22Rv1 (cell line): ENCODE measurements around the gene DGCR2.

Experiments used
- H3K27ac ChIP-seq: fragments of 450-650 bp; 2 replicates; pipeline ENCODE4 v1.5.1; 2017
- ZFX ChIP-seq: fragments of 450-650 bp; IDR thresholded peaks from 2 replicates; pipeline ENCODE4 v1.6.1; 2017; ENCODE audit warnings: antibody characterized with exemption, borderline replicate concordance
- TF ChIP-seq, protein P1 (sequence below): fragments of 450-650 bp; IDR thresholded peaks from 2 replicates; pipeline ENCODE4 v1.5.1; 2017; ENCODE audit warnings: mild to moderate bottlenecking

DGCR2 gene

GRCh38 chr22:19110646-19111045 is 11.6 kb downstream of the DGCR2 start:
- no peak for TF ChIP-seq ZFX
- TF ChIP-seq, protein P1, sequence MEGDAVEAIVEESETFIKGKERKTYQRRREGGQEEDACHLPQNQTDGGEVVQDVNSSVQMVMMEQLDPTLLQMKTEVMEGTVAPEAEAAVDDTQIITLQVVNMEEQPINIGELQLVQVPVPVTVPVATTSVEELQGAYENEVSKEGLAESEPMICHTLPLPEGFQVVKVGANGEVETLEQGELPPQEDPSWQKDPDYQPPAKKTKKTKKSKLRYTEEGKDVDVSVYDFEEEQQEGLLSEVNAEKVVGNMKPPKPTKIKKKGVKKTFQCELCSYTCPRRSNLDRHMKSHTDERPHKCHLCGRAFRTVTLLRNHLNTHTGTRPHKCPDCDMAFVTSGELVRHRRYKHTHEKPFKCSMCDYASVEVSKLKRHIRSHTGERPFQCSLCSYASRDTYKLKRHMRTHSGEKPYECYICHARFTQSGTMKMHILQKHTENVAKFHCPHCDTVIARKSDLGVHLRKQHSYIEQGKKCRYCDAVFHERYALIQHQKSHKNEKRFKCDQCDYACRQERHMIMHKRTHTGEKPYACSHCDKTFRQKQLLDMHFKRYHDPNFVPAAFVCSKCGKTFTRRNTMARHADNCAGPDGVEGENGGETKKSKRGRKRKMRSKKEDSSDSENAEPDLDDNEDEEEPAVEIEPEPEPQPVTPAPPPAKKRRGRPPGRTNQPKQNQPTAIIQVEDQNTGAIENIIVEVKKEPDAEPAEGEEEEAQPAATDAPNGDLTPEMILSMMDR: no peak
- H3K27ac ChIP-seq: no peak overlapping the region

GRCh38 chr22:19110064-19110458 is 12.2 kb downstream of the DGCR2 start:
- no peak overlapping the region for H3K27ac ChIP-seq
- no peak for TF ChIP-seq ZFX
- TF ChIP-seq, protein P1: no peak

- no peak overlapping the region for H3K27ac ChIP-seq
- no peak for TF ChIP-seq ZFX
- TF ChIP-seq, protein P1: no peak
Measured at GRCh38 chr22:19109198-19110063, 12.8 kb downstream of the DGCR2 start.

DNA sequence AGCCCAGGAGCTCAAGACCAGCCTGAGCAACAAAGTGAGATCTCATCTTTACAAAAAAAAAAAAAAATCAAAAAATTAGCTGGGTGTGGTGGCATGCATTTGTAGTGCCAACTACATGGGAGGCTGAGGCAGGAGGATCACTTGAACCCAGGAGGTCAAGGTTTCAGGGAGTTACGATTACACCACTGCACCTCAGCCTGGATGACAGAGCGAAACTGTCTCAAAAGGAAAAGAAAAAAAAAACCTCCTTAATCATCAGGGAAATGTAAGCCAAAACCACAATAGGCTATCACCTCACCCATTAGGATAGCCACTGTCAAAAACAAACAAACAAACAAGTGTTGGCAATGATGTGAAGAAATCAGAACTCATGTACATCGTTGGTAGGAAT is 13.4 kb downstream of the DGCR2 start:
- no peak overlapping the region for H3K27ac ChIP-seq

GRCh38 chr22:19107730-19108074 is 14.5 kb downstream of the DGCR2 start:
- H3K27ac ChIP-seq: no peak overlapping the region
- TF ChIP-seq, protein P1: no peak
- TF ChIP-seq ZFX: no peak

More for the DNA sequence above, 13.4 kb downstream of the DGCR2 start:
- TF ChIP-seq, protein P1: no peak
- no peak for TF ChIP-seq ZFX

- TF ChIP-seq, protein P1: no peak
- no peak for TF ChIP-seq ZFX
- H3K27ac ChIP-seq: no peak overlapping the region
Measured at GRCh38 chr22:19106886-19107729, 15.1 kb downstream of the DGCR2 start.
